ENCODE results near the gene G3BP1. TPM values are rescaled to one million over a fixed set of nuclear protein-coding genes. Genes with fewer than 3 reads are reported as not detected.
"Not testable (repeated sequence)": the region's sequence is repeated elsewhere in the genome, so short reads cannot be mapped to it uniquely, and the experiment has no call there.

Gene G3BP1
- total RNA-seq: 144 and 147 TPM in 2 replicates

GRCh38 chr5:151771259-151772028 lies at the start of gene G3BP1:
TSS of gene G3BP1 (plus strand) at chr5:151771954. CDS start at chr5:151786621, 14,667 bp downstream.
- DNase-seq (ENCODE audit: extremely low read depth, low read depth, low spot score): peak; percentile 100

GRCh38 chr5:151722546-151722945 lies 49.2 kb upstream of the G3BP1 start:
- no peak for DNase-seq (ENCODE audit: extremely low read depth, low read depth, low spot score)

GRCh38 chr5:151724360-151724759 lies 47.4 kb upstream of the G3BP1 start:
- no peak for DNase-seq (ENCODE audit: extremely low read depth, low read depth, low spot score)

GRCh38 chr5:151729597-151729996 lies 42.2 kb upstream of the G3BP1 start:
- not testable (repeated sequence) for DNase-seq (ENCODE audit: extremely low read depth, low read depth, low spot score)

- no peak for DNase-seq (ENCODE audit: extremely low read depth, low read depth, low spot score)
Measured at GRCh38 chr5:151730381-151730780, 41.4 kb upstream of the G3BP1 start.

DNA sequence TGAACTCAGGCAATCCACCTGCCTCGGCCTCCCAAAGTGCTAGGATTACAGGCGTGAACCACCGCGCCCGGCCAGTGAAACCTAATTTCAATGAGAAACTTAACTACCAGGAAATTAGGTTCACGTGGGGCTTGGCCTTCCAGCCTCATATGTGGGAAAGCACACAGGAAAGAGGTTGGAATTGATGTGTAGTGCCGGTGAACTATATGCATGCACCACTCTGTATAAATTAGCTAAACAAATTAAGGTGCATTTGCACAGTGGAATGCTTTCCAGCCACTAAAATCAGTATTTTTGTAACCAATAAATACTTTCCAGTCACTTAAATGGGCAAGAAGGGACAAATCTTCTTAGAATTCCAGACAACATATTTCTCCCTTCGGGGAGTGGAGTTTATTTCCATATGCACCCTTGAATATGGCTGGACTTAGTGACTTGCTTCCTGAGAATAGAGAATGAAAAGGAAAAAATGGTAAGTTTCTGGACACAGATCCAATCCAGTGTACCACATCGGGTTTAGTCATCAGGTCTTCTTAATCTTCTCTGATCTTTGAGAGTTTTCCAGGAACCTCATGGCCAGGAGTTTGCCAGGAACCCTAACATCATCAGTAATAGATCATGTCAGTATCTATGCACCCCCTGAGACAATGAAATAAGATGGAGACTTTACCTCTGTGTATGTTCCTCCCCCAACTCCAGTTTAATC lies 38.2 kb upstream of the G3BP1 start:
- no peak for DNase-seq (ENCODE audit: extremely low read depth, low read depth, low spot score)

DNA sequence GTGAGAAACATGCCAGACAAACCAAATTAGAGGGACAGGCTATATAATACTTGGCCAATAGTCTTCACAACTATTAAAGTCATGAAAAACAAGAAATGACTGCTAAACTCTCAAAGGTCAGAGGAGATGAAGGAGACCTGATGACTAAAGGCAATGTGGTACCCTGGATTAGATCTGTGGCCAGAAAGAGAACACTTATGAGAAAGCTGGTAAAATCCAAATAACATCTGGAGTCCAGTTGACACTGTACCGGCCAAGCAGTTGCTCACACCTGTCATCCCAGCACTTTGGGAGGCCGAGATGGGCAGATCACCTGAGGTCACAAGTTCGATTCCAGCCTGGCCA lies 37.7 kb upstream of the G3BP1 start:
- no peak for DNase-seq (ENCODE audit: extremely low read depth, low read depth, low spot score)

DNA sequence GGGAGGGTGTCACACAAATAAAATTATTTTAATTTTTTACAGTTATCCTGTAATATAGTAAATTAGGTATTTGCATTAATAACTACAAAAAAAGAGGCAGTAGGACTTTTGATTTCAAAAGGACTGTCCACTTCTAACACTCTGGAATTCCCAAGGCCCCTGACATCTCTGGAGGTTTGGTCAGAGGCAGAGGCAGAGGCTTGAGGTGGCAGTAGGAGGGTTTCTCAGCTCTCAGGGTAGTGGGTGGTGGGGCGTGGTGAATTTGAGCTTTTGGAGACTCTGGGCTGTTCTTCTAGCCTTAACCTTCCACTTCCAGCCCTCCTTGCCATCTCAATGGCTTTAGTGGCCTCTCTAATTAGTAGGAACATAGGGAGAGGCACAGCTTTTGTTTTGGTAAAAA lies 36.1 kb upstream of the G3BP1 start:
- DNase-seq (ENCODE audit: extremely low read depth, low read depth, low spot score): no peak

GRCh38 chr5:151737431-151737830 lies 34.3 kb upstream of the G3BP1 start:
- no peak for DNase-seq (ENCODE audit: extremely low read depth, low read depth, low spot score)

- no peak for DNase-seq (ENCODE audit: extremely low read depth, low read depth, low spot score)
Measured at GRCh38 chr5:151738125-151738848, 33.5 kb upstream of the G3BP1 start.

GRCh38 chr5:151739395-151739794 lies 32.4 kb upstream of the G3BP1 start:
- DNase-seq (ENCODE audit: extremely low read depth, low read depth, low spot score): no peak

- DNase-seq (ENCODE audit: extremely low read depth, low read depth, low spot score): no peak
Measured at GRCh38 chr5:151739939-151740335, 31.8 kb upstream of the G3BP1 start.

GRCh38 chr5:151740336-151740942 lies 31.3 kb upstream of the G3BP1 start:
- DNase-seq (ENCODE audit: extremely low read depth, low read depth, low spot score): peak; percentile 54

- DNase-seq (ENCODE audit: extremely low read depth, low read depth, low spot score): no peak
Measured at GRCh38 chr5:151740958-151741373, 30.8 kb upstream of the G3BP1 start.

- no peak for DNase-seq (ENCODE audit: extremely low read depth, low read depth, low spot score)
Measured at GRCh38 chr5:151741678-151742423, 29.9 kb upstream of the G3BP1 start.

DNA sequence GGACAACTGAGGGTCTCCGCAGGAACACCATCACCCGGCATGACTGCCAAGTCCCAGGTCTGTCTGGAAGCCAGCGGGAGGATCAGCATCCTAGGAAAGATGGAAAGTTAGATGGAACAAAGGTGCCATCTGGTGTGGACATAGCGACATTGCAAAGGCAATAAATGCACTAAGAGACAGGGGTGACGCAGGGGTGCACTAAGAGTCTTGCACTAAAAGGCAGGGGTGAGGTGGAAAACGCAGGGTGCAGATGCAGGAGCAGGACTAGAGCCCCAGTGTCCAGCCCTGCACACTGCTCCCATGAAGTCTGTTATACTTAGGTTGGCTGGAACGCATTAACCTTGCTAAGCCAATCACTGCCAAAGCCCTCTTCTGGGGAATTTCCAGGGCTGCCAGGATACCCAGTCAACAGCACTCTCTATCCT lies 28.9 kb upstream of the G3BP1 start:
- no peak for DNase-seq (ENCODE audit: extremely low read depth, low read depth, low spot score)

DNA sequence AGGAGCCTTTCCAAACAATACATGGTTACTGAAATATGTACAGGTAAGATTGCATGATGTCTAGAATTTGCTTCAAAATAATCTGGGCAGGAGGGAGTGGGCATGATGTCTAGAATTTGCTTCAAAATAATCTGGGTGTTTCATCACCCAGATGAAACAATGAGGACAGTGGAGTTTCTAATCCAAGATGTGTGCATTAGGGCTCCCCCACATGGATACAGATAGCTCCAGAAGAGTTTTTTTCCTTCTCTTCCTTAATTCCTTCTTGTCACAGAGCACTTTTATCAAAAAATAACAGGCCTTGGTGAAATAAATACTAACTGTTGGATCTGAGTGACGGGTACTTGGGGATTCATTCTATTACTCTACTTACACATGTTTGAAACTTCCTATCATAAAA lies 28.2 kb upstream of the G3BP1 start:
- DNase-seq (ENCODE audit: extremely low read depth, low read depth, low spot score): no peak

- no peak for DNase-seq (ENCODE audit: extremely low read depth, low read depth, low spot score)
Measured at GRCh38 chr5:151745071-151745705, 26.6 kb upstream of the G3BP1 start.

DNA sequence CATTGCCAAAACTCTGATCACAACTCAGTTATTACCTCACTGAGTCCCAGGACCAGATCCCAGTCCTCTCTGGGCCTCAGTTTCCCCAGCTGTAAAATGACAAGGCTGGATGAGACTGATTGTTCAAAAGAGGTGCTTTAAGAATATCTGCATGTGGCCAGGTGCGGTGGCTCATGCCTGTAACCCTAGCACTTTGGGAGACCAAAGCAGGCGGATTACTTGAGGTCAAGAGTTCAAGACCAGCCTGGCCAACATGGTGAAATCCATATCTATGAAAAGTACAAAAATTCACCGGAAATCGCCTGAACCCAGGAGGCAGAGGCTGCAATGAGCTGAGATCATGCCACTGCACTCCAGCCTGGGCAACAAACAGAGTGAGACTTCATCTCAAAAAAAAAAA lies 21.6 kb upstream of the G3BP1 start:
- no peak for DNase-seq (ENCODE audit: extremely low read depth, low read depth, low spot score)

DNA sequence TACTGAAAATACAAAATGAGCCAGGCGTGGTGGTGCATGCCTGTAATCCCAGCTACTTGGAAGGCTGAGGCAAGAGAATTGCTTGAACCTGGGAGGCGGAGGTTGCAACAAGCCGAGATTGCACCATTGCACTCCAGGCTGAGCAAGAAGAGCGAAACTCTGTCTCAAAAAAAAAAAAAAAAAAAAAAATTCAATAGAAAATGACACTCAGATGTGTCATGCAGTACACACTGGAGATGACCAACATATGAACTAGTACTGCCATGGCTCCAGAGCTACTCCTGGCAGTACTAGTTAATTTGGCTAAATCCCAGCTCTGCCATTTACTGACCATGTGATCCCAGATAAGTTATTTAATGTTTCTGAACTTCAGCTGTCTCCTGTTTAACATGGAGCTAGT lies 20.7 kb upstream of the G3BP1 start:
- DNase-seq (ENCODE audit: extremely low read depth, low read depth, low spot score): no peak

Measured in glomerular endothelial cell (primary cell).